Spinal cord (tissue), 10 donors: ENCODE results near the gene JSRP1. TPM values are rescaled to one million over a fixed set of nuclear protein-coding genes. Genes with fewer than 3 reads are reported as not detected.

Source experiments
- DNase-seq, 6 donors: peaks; one replicate each; pipeline versions ENCODE4 v3.0.0 to v3.0.0-alpha.2; 2013 to 2015; ENCODE audit warnings: low spot score in 6 of 6, low read depth in 4 of 6
- H3K27ac ChIP-seq: one replicate; pipeline ENCODE4 v1.5.1; 2013; ENCODE audit warnings: low read depth, low read length, control low read depth
- H3K27me3 ChIP-seq: one replicate; pipeline ENCODE4 v1.6.1; 2013; ENCODE audit warnings: low read length; ENCODE audit not compliant: control insufficient read depth, insufficient read depth
- H3K36me3 ChIP-seq: one replicate; pipeline ENCODE4 v1.6.1; 2013; ENCODE audit warnings: low read length; ENCODE audit not compliant: control insufficient read depth, insufficient read depth
- H3K4me1 ChIP-seq: one replicate; pipeline ENCODE4 v1.6.1; 2013; ENCODE audit warnings: low read length; ENCODE audit not compliant: control insufficient read depth, insufficient read depth
- H3K4me3 ChIP-seq: one replicate; pipeline ENCODE4 v1.5.1; 2013; ENCODE audit warnings: low read depth, low read length, control low read depth
- H3K9me3 ChIP-seq: one replicate; pipeline ENCODE4 v1.6.1; 2013; ENCODE audit warnings: low read length; ENCODE audit not compliant: control insufficient read depth, insufficient read depth
- whole genome bisulfite sequencing: methylation state at CpG from one replicate; pipeline ENCODE4 v1.1.5; 2013; ENCODE audit warnings: missing lambda C conversion rate; ENCODE audit not compliant: insufficient coverage; 5-methylcytosine and 5-hydroxymethylcytosine counted together
- polyA plus RNA-seq, 2 donors: library from polyadenylated mRNA; unstranded; fragments of 120-200 nt; gene quantifications; one replicate each; pipeline ENCODE4 v1.2.1, GENCODE V29; 2013; ENCODE audit not compliant: insufficient read length in 2 of 2
- total RNA-seq, 2 donors: library from RNA; depleted of rRNA in 1 of 2; stranded (reverse); fragments of 120-200 nt in 1 of 2; fragments of >200 nt in 1 of 2; gene quantifications; one replicate each; pipeline versions ENCODE4 v1.2.3 to v1.2.4, GENCODE V29; 2013 to 2014
- donor health status: healthy.

Gene JSRP1
- total and polyA plus RNA-seq, 4 donors, result 0.33 to 0.90 (median 0.72) TPM

- H3K27ac ChIP-seq, result no peak overlapping the region
- H3K4me1 ChIP-seq, result peaks cover 43% of the 10 kb centered on the region
- 93% methylated on average over 24 of the region's 25 CpGs for WGBS
- peaks cover 71% of the 10 kb centered on the region for H3K36me3 ChIP-seq
- H3K9me3 ChIP-seq, result no peaks in the 10 kb centered on the region
- no peaks in the 10 kb centered on the region for H3K27me3 ChIP-seq
- DNase-seq, result no peak
- H3K4me3 ChIP-seq, result no peak overlapping the region
Observed at GRCh38 chr19:2233601-2234280, 22.5 kb downstream of the JSRP1 start.

DNA sequence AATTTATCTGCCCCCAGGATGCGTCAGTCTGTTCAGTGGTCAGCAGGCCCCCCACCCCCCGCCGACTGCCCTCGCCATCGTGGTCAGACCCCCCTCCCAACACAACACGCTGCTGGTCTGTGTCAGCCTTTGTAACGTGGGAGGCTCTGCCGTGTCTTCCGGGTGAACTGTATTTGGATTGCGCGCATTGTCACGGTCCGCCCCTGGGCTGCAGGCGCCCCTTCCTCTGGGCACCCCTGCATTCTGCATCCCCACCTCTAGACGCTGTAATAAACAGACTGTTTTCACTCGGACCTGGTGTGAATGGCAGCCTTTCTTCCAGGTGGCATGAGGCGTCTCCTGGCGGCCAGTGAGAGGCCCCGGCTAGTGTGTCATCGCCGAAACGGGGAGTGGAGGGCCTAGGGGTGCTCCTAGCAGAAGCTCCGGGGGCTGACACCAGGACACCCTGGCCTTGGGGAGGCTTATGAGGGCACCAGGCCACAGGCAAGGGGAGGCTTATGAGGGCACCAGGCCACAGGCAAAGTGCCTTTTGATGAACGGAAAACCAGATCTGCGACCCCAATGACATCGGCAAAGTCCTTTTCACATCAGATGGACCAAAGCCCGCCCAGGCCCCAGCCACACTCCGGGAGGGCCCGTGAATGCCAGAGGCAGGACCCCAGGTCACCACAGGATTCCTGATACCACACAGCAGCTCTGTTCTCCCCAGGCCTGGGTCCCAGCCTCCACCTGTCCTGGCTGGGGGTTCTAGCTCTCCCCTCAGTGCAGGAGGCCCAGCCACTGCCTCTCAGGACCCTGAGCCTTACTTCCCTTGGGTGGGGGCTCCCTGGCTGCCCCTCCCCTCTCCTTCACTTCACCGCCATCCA is 23.7 kb downstream of the JSRP1 start:
- Histone ChIP-seq H3K36me3 (peaks cover 78% of the 10 kb centered on the region), H3K4me1 (peaks cover 34% of the 10 kb centered on the region), H3K27ac (no peak overlapping the region), H3K4me3 (no peak overlapping the region), H3K9me3 (no peaks in the 10 kb centered on the region), H3K27me3 (no peaks in the 10 kb centered on the region)
- DNase-seq, result no peak
- WGBS, result 84% methylated on average over 22 of the region's 30 CpGs

GRCh38 chr19:2231621-2232221 is 24.5 kb downstream of the JSRP1 start:
- Histone ChIP-seq H3K9me3 (no peaks in the 10 kb centered on the region), H3K27me3 (no peaks in the 10 kb centered on the region), H3K27ac (no peak overlapping the region), H3K36me3 (peaks cover 86% of the 10 kb centered on the region), H3K4me3 (no peak overlapping the region), H3K4me1 (peaks cover 28% of the 10 kb centered on the region)
- no peak for DNase-seq
- 76% methylated on average over 16 of the region's 21 CpGs for WGBS

- 88% methylated on average over 8 of the region's 12 CpGs for WGBS
- Histone ChIP-seq H3K4me3 (no peak overlapping the region), H3K9me3 (no peaks in the 10 kb centered on the region), H3K27me3 (no peaks in the 10 kb centered on the region), H3K27ac (no peak overlapping the region), H3K36me3 (peaks cover 94% of the 10 kb centered on the region), H3K4me1 (peaks cover 28% of the 10 kb centered on the region)
- DNase-seq, result no peak
Observed at GRCh38 chr19:2230807-2231533, 25.2 kb downstream of the JSRP1 start.

GRCh38 chr19:2230033-2230531 is 26.1 kb downstream of the JSRP1 start:
- H3K36me3 ChIP-seq, result peaks cover 99% of the 10 kb centered on the region
- WGBS, result 90% methylated on average over 42 of the region's 43 CpGs

DNA sequence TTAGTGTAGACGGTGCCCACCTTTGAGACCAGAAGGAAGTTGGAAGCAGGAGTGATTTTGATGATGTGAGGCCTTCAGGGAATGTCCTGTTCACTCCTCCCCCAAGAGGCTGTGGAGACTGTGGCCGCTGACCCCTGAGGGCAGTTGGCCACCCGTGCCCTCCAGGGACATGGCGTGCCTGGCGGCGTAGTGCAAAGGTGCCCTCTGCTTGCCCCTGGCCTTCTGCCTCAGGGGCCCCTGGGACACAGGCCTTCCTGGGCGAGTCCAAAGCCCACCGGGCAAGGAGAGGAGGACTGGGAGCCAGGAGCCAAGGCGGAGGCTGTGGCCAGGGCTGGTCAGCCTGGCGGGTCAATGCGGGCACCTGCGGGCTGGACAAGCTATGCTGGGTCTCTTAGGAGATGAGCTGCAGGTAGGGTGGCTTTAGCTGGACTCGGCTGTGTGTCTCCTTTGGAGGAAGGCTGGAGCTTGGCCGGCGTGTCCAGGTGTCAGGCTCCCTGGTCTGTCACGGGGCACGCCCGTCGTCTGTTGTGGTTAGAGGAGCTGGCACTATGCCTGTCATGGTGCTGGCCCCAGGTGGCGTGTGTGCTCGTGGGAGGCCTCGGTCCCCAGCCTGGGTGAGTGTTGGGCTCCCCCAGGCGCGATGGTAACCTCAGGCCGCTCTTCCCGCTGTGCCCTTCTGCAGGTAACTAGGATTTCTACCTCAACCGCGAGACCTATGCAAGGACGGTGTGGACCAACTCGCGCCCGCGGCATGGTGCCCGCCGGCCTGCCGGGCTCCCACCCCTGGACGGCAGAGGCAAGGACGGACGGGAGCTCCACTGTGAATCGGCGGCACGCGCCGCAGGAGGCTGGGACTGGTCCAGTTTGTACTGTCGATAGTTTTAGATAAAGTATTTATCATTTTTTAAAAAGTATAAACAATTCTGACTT is 26.8 kb downstream of the JSRP1 start:
- 93% methylated on average over 35 of the region's 45 CpGs for WGBS
- H3K36me3 ChIP-seq, result peaks cover 100% of the 10 kb centered on the region

More at GRCh38 chr19:2230033-2230531, 26.1 kb downstream of the JSRP1 start:
- H3K4me3 ChIP-seq, result no peak overlapping the region
- DNase-seq, result no peak
- no peak overlapping the region for H3K27ac ChIP-seq
- H3K4me1 ChIP-seq, result peaks cover 23% of the 10 kb centered on the region
- no peaks in the 10 kb centered on the region for H3K9me3 ChIP-seq
- no peaks in the 10 kb centered on the region for H3K27me3 ChIP-seq

DNA sequence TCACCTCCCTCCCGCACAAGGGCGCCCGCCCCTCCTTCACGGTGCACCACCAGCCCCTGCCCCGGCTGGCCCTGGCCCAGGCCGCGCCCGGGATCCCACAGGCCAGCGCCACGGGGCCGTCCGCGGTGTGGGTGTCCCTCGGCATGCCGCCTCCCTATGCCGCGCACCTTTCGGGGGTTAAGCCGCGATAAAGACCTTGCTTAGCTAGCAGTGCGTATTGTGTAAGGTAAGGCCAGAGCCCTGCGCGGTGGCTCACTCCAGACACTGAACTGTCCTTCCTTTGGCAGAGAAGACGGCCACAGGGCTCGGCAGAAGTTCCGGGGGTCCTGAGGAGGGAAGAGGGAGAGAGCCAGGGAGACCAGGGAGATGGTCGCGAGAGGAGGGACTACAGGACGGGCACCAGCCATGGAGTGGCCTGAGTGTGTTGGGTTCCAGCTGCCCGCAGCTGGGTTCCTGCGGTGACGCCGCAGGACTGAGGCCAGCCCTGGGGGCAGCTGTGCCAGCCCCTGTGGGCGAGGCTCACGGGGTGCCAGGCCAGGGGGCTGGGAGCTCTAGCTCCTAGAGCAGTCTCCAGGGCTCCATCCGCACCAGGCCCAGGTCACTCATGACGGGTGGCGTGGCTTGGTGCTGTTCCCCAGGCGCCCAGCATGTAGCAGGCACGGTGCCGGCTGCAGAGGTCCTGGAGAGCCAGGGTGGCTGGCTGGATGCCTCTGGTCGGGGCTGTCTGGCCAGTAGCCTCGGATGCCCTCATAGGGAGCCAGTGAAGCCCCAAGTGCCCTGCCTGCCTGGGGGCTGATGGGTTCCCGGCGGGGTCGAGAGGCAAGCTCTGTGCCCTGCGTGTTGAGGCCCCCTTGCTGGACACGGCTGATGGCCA is 27.8 kb downstream of the JSRP1 start:
- no peak for DNase-seq
- H3K9me3 ChIP-seq, result no peaks in the 10 kb centered on the region
- no peaks in the 10 kb centered on the region for H3K27me3 ChIP-seq
- H3K4me3 ChIP-seq, result no peak overlapping the region
- peaks cover 100% of the 10 kb centered on the region for H3K36me3 ChIP-seq
- peaks cover 7% of the 10 kb centered on the region for H3K4me1 ChIP-seq
- no peak overlapping the region for H3K27ac ChIP-seq
- 93% methylated on average over 48 of the region's 48 CpGs for WGBS

More for the DNA sequence above, 26.8 kb downstream of the JSRP1 start:
- H3K27ac ChIP-seq, result no peak overlapping the region
- no peaks in the 10 kb centered on the region for H3K9me3 ChIP-seq
- no peaks in the 10 kb centered on the region for H3K27me3 ChIP-seq
- H3K4me3 ChIP-seq, result no peak overlapping the region
- H3K4me1 ChIP-seq, result peaks cover 16% of the 10 kb centered on the region
- no peak for DNase-seq
